Skin of body (tissue), 2 donors: Measurements from ENCODE around the gene NAA20. TPM values are rescaled to one million over a fixed set of nuclear protein-coding genes. Genes with fewer than 3 reads are reported as not detected.
A peak's percentile ranks its signal among the peaks of the same experiment; 100 is the strongest.

Experiments used
- DNase-seq: peaks from one replicate; lab custom pipeline; 2025; lab: John Stamatoyannopoulos, UW
- total RNA-seq: library from RNA; depleted of rRNA; stranded (reverse); fragments of >200 nt; gene quantifications from one replicate; pipeline ENCODE4 v1.2.3, GENCODE V29; 2014

Gene NAA20
- total RNA-seq, 1 donor from 2014 or later: 42.2 TPM

GRCh38 chr20:20073801-20074371 lies 56.7 kb downstream of the NAA20 start:
- DNase-seq: no peak

- no peak for DNase-seq
These were observed 57.9 kb downstream of the NAA20 start for GRCh38 chr20:20075032-20075431.

DNA sequence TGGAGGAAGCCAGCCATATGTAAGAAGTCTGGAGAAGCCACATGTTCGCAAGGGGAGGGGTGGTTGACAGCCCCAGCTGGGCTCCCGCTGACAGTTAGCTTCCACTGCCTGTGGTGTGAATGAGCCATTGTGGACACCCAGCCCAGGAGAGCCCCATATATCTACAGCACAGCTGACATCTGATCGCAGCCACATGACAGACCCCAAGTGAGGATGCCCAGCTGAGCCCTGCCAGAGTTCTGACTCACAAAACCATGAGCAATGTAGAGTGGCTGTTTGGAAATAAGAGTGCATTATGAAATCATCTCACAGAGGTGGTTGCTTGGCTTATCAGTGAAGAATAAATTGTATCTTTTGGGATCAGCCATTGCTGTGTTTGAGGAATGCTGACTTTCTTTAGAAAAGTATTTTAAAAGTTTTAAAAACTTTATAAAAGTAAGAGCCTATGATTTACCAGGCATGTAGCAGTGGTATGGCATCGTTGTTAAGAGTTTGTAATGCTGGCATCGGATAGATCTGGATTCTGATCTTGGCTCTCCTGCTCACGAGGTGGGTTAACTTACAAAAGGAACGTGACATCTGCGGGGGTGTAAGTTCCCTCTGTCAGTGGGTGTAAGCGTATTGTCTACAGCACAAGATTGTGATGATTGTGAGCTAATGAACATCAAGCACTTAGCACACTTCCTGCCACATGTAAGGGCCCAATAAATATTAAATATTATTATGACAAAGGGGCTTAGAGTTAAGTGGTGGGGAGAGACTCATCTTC lies 59.3 kb downstream of the NAA20 start:
- DNase-seq: peak; percentile 49

GRCh38 chr20:20078041-20078440 lies 60.9 kb downstream of the NAA20 start:
- no peak for DNase-seq

DNA sequence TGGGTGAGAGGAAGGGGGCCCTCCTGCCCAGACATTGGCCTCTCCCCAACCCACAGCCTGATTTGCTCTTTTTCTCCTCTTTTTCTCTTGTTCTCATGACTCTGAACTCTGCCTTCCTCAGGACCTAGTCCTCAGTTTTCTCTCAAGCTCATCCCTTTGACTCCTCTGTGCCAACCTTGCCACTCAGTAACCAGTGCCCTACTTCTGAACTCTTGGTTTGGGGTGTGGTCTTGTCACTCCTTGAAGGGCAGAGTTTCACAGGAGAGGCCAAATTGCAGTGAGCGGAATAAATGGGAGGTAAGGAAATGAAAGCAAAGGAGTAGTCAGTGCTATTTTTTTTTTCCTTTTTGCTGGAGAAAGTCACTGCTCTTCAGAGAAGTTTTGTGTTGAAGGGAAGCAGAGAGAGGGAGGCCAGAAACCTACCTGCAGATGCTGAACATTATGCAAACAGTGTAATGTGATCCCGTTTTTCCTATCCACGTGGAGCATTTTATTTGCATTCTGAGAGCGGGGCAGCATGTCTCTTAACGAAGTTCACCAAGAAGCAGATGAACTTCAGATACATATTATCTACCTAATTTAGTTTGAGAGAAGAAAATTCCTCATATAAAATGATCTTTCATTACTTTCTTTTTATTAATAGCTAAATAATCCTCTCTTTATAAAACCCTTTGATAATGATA lies 62.1 kb downstream of the NAA20 start:
- no peak for DNase-seq

Other genes starting within 250 kb of the NAA20 start
- 29.8 TPM for gene CRNKL1, start 35.1 kb downstream of the NAA20 start, total RNA-seq
- 0.20 TPM for gene CFAP61, start 35.2 kb downstream of the NAA20 start, total RNA-seq